Activated CD8-positive, alpha-beta T cell treated with anti-CD3 and anti-CD28 coated beads, Interleukin-2, amount 10 ng/mL, durations not matched to agents 7 days and 5 days (primary cell): ENCODE results near the gene PRKACA. TPM values are rescaled to one million over a fixed set of nuclear protein-coding genes. Genes with fewer than 3 reads are reported as not detected.
A peak's percentile ranks its signal among the peaks of the same experiment; 100 is the strongest.

Experiments
- ATAC-seq: fragments of 150-1000 bp; cut with Tn5 transposase; one replicate; pipeline ENCODE4 v1.10.0; 2021; ENCODE audit warnings: moderate library complexity
- CTCF ChIA-PET: fragments of 350-600 bp; sonication (Branson Sonifier 250); formaldehyde crosslinking; loops from one replicate; lab custom pipeline; 2021; ENCODE audit warnings: antibody characterized with exemption; lab: Charles Lee
- POLR2A ChIA-PET: fragments of 350-600 bp; sonication (Branson Sonifier 250); formaldehyde crosslinking; loops from one replicate; lab custom pipeline; 2021; ENCODE audit warnings: antibody characterized with exemption; lab: Charles Lee
- DNase-seq: peaks from one replicate; pipeline ENCODE4 v3.0.0-alpha.2; 2020
- H3K27ac Mint-ChIP-seq: one replicate; pipeline ENCODE4 v1.8.0; 2021; ENCODE audit warnings: mild to moderate bottlenecking, mixed read lengths
- H3K27me3 Mint-ChIP-seq: one replicate; pipeline ENCODE4 v1.8.0; 2021; ENCODE audit warnings: low read depth, mixed read lengths
- H3K36me3 Mint-ChIP-seq: one replicate; pipeline ENCODE4 v1.8.0; 2021; ENCODE audit warnings: low read depth, mixed read lengths
- H3K4me1 Mint-ChIP-seq: one replicate; pipeline ENCODE4 v1.8.0; 2021; ENCODE audit warnings: low read depth, mixed read lengths
- H3K4me3 Mint-ChIP-seq: one replicate; pipeline ENCODE4 v1.8.0; 2021; ENCODE audit warnings: mild to moderate bottlenecking, mixed read lengths
- H3K9me3 Mint-ChIP-seq: one replicate; pipeline ENCODE4 v1.8.0; 2022; ENCODE audit warnings: mixed read lengths; ENCODE audit not compliant: insufficient read depth
- total RNA-seq, 2 experiments: library from RNA; stranded (reverse); gene quantifications; one replicate each; pipeline ENCODE4 v1.2.3, GENCODE V29; 2021

Gene PRKACA
- total RNA-seq, 2 experiments from 2014 or later = 69.2 to 72.4 TPM

DNA sequence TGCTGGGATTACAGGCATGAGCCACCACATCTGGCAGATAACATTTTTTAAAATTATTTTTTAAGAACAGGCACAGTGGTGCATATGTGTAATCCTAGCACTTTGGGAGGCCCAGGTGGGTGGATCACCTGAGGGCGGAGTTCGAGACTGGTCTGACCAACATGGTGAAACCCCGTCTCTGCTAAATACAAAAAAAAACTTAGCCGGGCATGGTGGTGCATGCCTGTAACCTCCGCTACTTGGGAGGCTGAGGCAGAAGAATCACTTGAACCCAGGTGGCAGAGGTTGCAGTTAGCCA lies 55.1 kb downstream of the PRKACA start:
- Mint-ChIP-seq H3K27ac (no peak overlapping the region), H3K4me1 (peaks cover 14% of the 10 kb centered on the region), H3K9me3 (no peaks in the 10 kb centered on the region), H3K36me3 (no peaks in the 10 kb centered on the region), H3K4me3 (no peak overlapping the region), H3K27me3 (peaks cover 38% of the 10 kb centered on the region)
- ChIA-PET CTCF (no interaction called here), POLR2A (no interaction called here)
- ATAC-seq (no peak), DNase-seq (no peak)

DNA sequence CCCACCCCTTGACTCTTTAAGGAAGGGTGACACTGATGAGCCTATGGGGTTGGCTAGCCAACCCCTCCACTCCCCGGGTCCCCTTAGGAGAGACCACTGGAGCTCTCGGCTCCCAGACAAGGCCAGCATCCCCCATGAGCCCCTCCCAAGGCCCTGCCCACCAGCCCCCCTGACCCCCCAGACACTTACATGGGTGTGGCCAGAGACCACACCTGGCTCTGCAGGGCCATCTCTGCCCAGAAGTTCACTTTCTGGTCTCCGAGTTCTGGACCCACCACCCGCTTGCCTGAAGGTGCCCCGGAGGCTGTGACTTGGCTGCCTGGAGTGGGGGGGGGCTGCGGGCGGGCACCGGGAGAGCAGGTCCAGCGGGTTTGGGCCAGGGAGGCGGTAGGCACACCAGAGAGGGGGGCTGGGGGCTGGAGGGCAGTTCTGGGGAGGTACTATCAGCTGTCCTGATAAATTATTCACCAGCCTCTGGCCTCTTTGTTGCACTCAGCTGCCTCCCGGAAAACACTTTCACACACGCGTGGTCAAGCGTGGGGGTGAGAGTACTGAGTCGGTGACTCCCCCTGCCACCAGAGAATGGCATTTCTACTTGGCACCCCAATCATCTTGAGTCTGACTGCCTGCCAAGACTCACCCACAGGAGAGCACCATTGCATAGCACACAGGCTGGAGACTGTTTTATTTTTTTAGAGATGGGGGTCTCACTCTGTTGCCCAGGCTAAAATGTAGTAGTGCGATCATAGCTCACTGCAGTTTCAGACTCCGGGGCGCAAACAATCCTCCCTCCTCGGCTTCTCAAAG lies 55.6 kb downstream of the PRKACA start, which contains the start of gene PALM3:
PALM3 (minus strand) TSS at position 326 of the 807 bp plus-strand sequence; CDS start at position 230, 96 bp downstream.
- no peak within 1 kb of the TSS for H3K27ac Mint-ChIP-seq

DNA sequence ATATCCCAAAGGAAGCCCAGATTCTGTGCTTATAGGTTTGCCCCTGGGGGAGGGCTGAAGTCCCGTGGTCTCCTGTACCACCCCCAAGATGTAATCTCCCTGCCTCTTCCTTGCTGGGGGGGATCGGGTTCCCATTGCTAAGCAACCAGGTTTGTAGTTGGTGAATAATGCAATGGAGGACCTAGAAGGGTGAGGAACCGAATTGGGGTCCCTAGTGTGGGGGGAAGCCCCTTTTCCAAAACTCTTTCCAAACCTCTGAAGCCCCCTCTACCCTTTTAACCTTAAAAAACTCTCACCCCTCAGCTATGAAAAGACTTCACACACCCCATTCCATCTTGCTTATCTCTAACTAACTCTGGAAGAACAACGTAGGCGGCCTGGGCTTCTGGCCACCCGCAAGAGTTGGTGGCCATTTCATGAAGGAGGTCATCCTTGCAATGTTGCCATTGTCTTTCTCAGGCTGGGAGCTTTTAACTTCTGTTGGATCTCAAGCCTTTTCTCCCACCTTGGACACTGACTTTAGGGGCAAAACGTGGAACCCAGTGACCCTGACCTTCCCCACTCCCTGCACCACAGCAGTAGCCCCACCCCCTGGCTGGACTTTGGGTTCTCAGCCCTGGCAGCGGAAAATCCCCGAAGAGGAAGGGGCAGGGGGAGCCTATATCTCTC lies 56.3 kb downstream of the PRKACA start:
- peaks cover 41% of the 10 kb centered on the region for H3K27me3 Mint-ChIP-seq
- CTCF ChIA-PET = interaction anchor here (0.7 to 6.5 kb wide), 9 partner anchors 10 to 180 kb away, joined by 3 to 87 read pairs (median 6); partner anchors contain the start of genes ASF1B, MISP3 and RFX1
- POLR2A ChIA-PET = no interaction called here
- ATAC-seq (no peak), DNase-seq (no peak)
- no peaks in the 10 kb centered on the region for H3K9me3 Mint-ChIP-seq
- no peak overlapping the region for H3K27ac Mint-ChIP-seq
- no peak overlapping the region for H3K4me3 Mint-ChIP-seq
- peaks cover 14% of the 10 kb centered on the region for H3K4me1 Mint-ChIP-seq
- no peaks in the 10 kb centered on the region for H3K36me3 Mint-ChIP-seq

More for the DNA sequence above, 55.6 kb downstream of the PRKACA start, which contains the start of gene PALM3:
- ChIA-PET CTCF (interaction anchor here (0.8 to 6.5 kb wide), 5 partner anchors 9 to 181 kb away, joined by 3 to 87 read pairs (median 6); partner anchors contain the start of genes ASF1B and MISP3), POLR2A (no interaction called here)
- Mint-ChIP-seq H3K4me3 (no peak within 1 kb of the TSS), H3K9me3 (no peaks in the 10 kb centered on the region), H3K36me3 (no peaks in the 10 kb centered on the region), H3K27me3 (peaks cover 40% of the 10 kb centered on the region), H3K4me1 (peaks cover 14% of the 10 kb centered on the region)
- ATAC-seq (no peak), DNase-seq (no peak)

DNA sequence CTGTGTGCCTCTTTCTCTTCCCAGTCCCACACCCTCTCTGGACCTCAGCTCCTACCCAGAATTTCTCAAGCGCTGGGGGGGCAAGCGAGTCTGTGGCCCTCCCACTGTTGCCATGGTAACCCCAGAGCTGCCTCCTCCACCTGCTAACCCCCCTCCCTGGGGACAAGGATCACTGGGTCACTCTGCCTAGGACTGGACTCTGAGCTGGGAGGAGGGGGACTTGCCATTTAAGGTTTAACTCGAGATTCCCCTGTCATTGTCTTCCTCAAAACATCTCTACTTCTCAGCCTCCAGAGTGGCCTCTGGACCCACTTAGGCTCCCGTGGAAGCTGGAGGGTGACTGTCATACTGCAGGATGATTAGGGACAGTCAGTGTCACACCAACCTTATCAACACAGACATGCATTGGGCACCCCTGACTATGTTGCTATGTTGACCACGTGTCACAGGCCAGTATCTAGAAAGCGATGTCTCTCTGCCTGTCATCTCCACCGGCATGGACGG lies 57.9 kb downstream of the PRKACA start:
- no peaks in the 10 kb centered on the region for H3K36me3 Mint-ChIP-seq
- ChIA-PET POLR2A (interaction anchor here (1.3 kb wide), 1 partner anchor 12 kb away, joined by 5 read pairs; no protein-coding TSS in a partner anchor), CTCF (interaction anchor here (0.7 to 6.5 kb wide), 35 partner anchors 10 to 213 kb away, joined by 3 to 87 read pairs (median 5); partner anchors contain the start of genes ASF1B, IL27RA, MISP3 and PODNL1)
- ATAC-seq (no peak), DNase-seq (no peak)
- H3K9me3 Mint-ChIP-seq = no peaks in the 10 kb centered on the region
- H3K27me3 Mint-ChIP-seq = peaks cover 46% of the 10 kb centered on the region
- peak overlapping the region; percentile 20 for H3K27ac Mint-ChIP-seq
- H3K4me3 Mint-ChIP-seq = no peak overlapping the region
- H3K4me1 Mint-ChIP-seq = peaks cover 14% of the 10 kb centered on the region

- ATAC-seq (no peak), DNase-seq (peak; percentile 67)
- Mint-ChIP-seq H3K9me3 (no peaks in the 10 kb centered on the region), H3K4me1 (peaks cover 14% of the 10 kb centered on the region), H3K4me3 (no peak overlapping the region), H3K27ac (no peak overlapping the region), H3K36me3 (no peaks in the 10 kb centered on the region), H3K27me3 (peaks cover 46% of the 10 kb centered on the region)
- CTCF ChIA-PET = interaction anchor here (0.6 to 6.5 kb wide), 37 partner anchors 9 to 212 kb away, joined by 3 to 87 read pairs (median 5); partner anchors contain the start of genes ASF1B, IL27RA, MISP3 and PODNL1
- POLR2A ChIA-PET = interaction anchor here (1.2 kb wide), 1 partner anchor 107 kb away, joined by 3 read pairs; the partner anchor contains the start of gene DCAF15
These were observed 58.5 kb downstream of the PRKACA start for GRCh38 chr19:14059093-14059480.

DNA sequence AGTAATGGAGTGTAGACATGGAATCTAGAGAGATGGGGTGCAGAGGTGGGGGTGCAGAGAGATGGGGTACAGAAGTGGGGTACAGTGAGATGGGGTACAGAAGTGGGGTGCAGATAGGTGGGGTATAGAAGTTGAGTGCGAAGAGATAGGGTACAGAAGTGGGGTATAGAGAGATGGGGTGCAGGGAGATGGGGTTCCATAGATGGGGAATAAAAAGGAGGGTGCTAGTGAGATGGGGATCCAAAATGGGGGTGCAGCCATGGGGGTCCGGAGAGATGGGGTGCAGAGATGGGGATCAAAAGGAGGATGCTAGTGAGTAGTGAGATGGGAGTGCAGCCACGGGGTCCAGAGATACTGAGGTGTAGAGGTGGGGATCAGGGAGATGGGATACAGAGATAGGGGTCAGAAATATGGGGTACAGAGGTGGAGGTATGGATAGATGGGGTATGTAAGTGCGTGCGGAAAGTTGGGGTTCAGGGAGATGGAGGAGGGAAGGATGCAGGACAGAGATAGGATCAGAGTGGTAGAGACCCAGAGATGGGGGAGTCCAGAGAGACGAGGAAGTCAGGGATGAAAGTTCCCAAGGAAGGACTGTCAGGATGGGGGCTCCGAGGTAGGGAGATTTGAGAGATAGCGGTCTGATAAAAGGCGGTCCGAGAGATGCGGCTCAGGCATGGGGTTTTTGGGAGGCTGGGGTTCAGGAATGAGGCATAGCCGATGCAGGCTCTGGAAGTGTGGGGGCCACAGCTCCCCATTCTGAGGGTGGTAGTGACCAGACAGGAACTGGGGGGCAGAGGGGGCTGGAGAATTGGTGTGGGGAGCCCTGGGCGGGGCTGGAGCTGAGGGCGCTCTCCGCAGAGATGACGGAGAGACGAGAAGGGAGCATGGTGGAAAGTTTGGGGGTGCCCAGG lies 59.1 kb downstream of the PRKACA start:
- Mint-ChIP-seq H3K4me3 (peak overlapping the region; percentile 8), H3K36me3 (no peaks in the 10 kb centered on the region)
- peak; percentile 38 for ATAC-seq

GRCh38 chr19:14056741-14057356 lies 60.7 kb downstream of the PRKACA start:
- no peak for ATAC-seq
- POLR2A ChIA-PET = interaction anchor here (0.6 to 0.7 kb wide), 3 partner anchors 13 to 267 kb away, joined by 3 to 4 read pairs (median 3); partner anchors contain the start of gene IL27RA

More for the DNA sequence above, 59.1 kb downstream of the PRKACA start:
- H3K27ac Mint-ChIP-seq = no peak overlapping the region
- no peak for DNase-seq
- POLR2A ChIA-PET = interaction anchor here (1.2 kb wide), 1 partner anchor 106 kb away, joined by 3 read pairs; the partner anchor contains the start of gene DCAF15
- H3K27me3 Mint-ChIP-seq = peaks cover 46% of the 10 kb centered on the region
- CTCF ChIA-PET = interaction anchor here (0.6 to 6.5 kb wide), 34 partner anchors 9 to 212 kb away, joined by 3 to 87 read pairs (median 5); partner anchors contain the start of genes ASF1B, DCAF15, IL27RA and MISP3
- H3K4me1 Mint-ChIP-seq = peaks cover 14% of the 10 kb centered on the region
- H3K9me3 Mint-ChIP-seq = no peaks in the 10 kb centered on the region

GRCh38 chr19:14056069-14056666 lies 61.4 kb downstream of the PRKACA start:
- POLR2A ChIA-PET = no interaction called here
- Mint-ChIP-seq H3K4me1 (peaks cover 16% of the 10 kb centered on the region), H3K4me3 (no peak overlapping the region), H3K9me3 (no peaks in the 10 kb centered on the region), H3K36me3 (peaks cover 18% of the 10 kb centered on the region), H3K27me3 (peaks cover 40% of the 10 kb centered on the region), H3K27ac (no peak overlapping the region)
- no peak for DNase-seq
- CTCF ChIA-PET = interaction anchor here (2.1 to 6.5 kb wide), 4 partner anchors 8 to 103 kb away, joined by 5 to 87 read pairs (median 9); partner anchors contain the start of genes DCAF15 and MISP3
- no peak for ATAC-seq

More at GRCh38 chr19:14056741-14057356, 60.7 kb downstream of the PRKACA start:
- no peak for DNase-seq
- peaks cover 16% of the 10 kb centered on the region for H3K4me1 Mint-ChIP-seq
- H3K36me3 Mint-ChIP-seq = peaks cover 14% of the 10 kb centered on the region
- H3K4me3 Mint-ChIP-seq = no peak overlapping the region
- peaks cover 44% of the 10 kb centered on the region for H3K27me3 Mint-ChIP-seq
- no peak overlapping the region for H3K27ac Mint-ChIP-seq
- H3K9me3 Mint-ChIP-seq = no peaks in the 10 kb centered on the region
- CTCF ChIA-PET = interaction anchor here (2.1 to 6.5 kb wide), 5 partner anchors 9 to 104 kb away, joined by 5 to 87 read pairs (median 10); partner anchors contain the start of genes DCAF15, IL27RA and MISP3

DNA sequence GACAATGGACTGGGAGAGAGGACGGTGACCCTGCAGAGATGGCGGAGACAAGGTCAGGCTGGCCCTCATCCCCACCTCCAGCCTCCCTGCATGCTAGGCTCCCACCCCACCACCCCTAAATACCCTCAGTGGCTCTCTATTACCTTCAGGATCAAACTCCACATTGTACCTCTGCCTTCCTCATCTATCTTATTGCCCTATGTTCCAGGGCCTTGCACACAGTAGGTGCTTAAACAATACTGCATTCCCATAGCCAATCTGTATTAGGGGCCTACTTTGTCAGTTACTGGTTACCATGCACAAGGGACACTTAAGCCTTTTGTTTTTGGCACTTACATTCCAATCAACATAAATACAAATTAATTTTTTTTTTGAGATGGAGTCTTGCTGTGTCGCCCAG lies 62.2 kb downstream of the PRKACA start:
- H3K4me1 Mint-ChIP-seq = peaks cover 16% of the 10 kb centered on the region
- H3K4me3 Mint-ChIP-seq = no peak overlapping the region
- ChIA-PET POLR2A (no interaction called here), CTCF (interaction anchor here (6.5 kb wide), 1 partner anchor 16 kb away, joined by 87 read pairs; the partner anchor contains the start of gene MISP3)
- peaks cover 23% of the 10 kb centered on the region for H3K36me3 Mint-ChIP-seq
- H3K9me3 Mint-ChIP-seq = no peaks in the 10 kb centered on the region
- ATAC-seq = no peak
- H3K27me3 Mint-ChIP-seq = peaks cover 36% of the 10 kb centered on the region
- no peak overlapping the region for H3K27ac Mint-ChIP-seq
- no peak for DNase-seq

- Mint-ChIP-seq H3K36me3 (peaks cover 27% of the 10 kb centered on the region), H3K4me1 (peaks cover 16% of the 10 kb centered on the region), H3K27me3 (peaks cover 30% of the 10 kb centered on the region), H3K4me3 (no peak overlapping the region), H3K9me3 (no peaks in the 10 kb centered on the region), H3K27ac (no peak overlapping the region)
- ChIA-PET CTCF (interaction anchor here (1.0 kb wide), 1 partner anchor 17 kb away, joined by 3 read pairs; the partner anchor contains the start of gene MISP3), POLR2A (no interaction called here)
- DNase-seq (no peak), ATAC-seq (no peak)
These were observed 62.8 kb downstream of the PRKACA start for GRCh38 chr19:14054721-14055120.
